Measurements from ENCODE around the gene EFCAB6.

EFCAB6 gene

DNA sequence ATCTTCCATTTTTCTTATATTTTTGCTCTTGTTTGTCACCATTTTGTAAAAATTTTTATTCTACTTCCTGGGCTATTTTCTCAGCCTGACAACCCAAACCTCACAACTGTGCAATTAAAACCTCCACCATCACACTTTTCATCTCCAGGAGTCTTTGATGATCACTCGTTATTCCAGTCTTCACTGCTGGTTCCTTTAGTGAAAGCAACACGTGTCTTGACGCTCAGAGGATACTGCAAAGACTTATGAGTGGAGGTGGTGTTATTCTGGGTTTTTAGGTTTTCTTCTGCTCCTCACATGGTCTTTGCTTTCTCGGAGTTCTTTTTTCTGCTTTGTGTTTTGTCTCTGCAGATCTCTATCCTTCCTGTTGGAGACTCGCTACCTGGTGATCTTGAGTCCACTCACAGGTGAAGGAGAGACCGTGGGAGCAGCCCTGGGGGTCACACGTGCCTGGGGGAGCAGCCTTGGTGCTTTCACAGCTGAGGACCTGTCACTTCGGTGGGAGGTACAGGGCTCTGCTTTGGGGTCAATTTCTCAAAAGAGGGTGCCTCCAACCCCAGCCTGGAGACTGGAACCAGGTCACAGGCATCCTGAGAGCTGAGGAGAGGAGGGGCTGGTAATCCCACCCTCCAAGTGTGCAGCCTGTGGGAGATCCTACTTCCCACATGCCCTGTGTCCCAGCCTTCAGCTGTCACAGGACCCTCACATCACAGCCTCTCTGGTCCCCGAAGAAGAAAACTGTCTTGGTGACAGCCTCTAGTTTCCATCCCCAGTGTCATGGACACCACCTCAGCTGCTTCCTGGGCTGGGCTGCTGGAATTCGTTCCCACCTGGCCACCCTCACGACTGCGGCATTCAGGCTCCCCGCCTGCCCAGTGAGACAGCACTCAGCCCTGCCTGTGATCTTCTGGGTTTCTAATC lies 39.2 kb upstream of the EFCAB6 start:
- no peak overlapping the region for H3K23ac ChIP-seq (ENCODE audit: low read depth, low read length, poor library complexity)
- no peak overlapping the region for H3K18ac ChIP-seq (ENCODE audit: low read length)
- peaks cover 0 to 6% of the 10 kb centered on the region in 2 donors for H3K4me1 ChIP-seq (ENCODE audit: control insufficient read depth in 2 of 2, insufficient read depth in 1 of 2, low read depth in 1 of 2, low read length in 2 of 2)
- H2BK120ac ChIP-seq (ENCODE audit: low read depth, low read length): no peak overlapping the region
- H3K27ac ChIP-seq (replicated peaks; ENCODE audit: low read length): no peak overlapping the region
- no peak overlapping the region for H2BK15ac ChIP-seq (ENCODE audit: low read length)
- H4K8ac ChIP-seq (ENCODE audit: low read depth, low read length): no peak overlapping the region
- no peak overlapping the region for H3K14ac ChIP-seq (ENCODE audit: low read length)
- H2AFZ ChIP-seq (ENCODE audit: low read length): no peak overlapping the region
- H2AK5ac ChIP-seq (ENCODE audit: low read depth, low read length): no peak overlapping the region
- H3K4ac ChIP-seq (ENCODE audit: low read length): no peak overlapping the region
- H2BK5ac ChIP-seq (ENCODE audit: low read length): no peak overlapping the region
- no peaks in the 10 kb centered on the region for H3K36me3 ChIP-seq (replicated peaks in 1 of 2; ENCODE audit: control insufficient read depth in 2 of 2, insufficient read depth in 2 of 2, low read length in 2 of 2)
- H3K79me1 ChIP-seq (ENCODE audit: low read depth, low read length): peaks cover 8% of the 10 kb centered on the region
- H3K9ac ChIP-seq (ENCODE audit: low read depth, low read length, poor library complexity): peak overlapping the region; percentile 75
- H2BK12ac ChIP-seq (ENCODE audit: low read length): no peak overlapping the region
- DNase-seq (ENCODE audit: low spot score): no peak
- H4K91ac ChIP-seq (ENCODE audit: low read depth, low read length, poor library complexity): no peak overlapping the region
- WGBS, 2 donors (ENCODE audit: extremely low coverage in 2 of 2, insufficient read length in 2 of 2, insufficient replicate concordance in 1 of 2): no CpG with 5 or more reads among the region's 13 CpGs
- peaks cover 0 to 4% of the 10 kb centered on the region in 2 donors for H3K9me3 ChIP-seq (replicated peaks in 1 of 2; ENCODE audit: control insufficient read depth in 2 of 2, insufficient read depth in 1 of 2, low read depth in 1 of 2, low read length in 2 of 2)
- H3K4me3 ChIP-seq (ENCODE audit: low read length in 2 of 2): no peak overlapping the region
- no peaks in the 10 kb centered on the region for H3K27me3 ChIP-seq (ENCODE audit: control insufficient read depth in 3 of 3, insufficient read depth in 3 of 3, low read depth in 1 of 3, low read length in 3 of 3)
- H3K4me2 ChIP-seq (ENCODE audit: insufficient read depth, low read length, poor library complexity, severe bottlenecking): no peak overlapping the region

- Histone ChIP-seq H3K4ac (ENCODE audit: low read length) (no peak overlapping the region), H3K36me3 (replicated peaks in 1 of 2; ENCODE audit: control insufficient read depth in 2 of 2, insufficient read depth in 2 of 2, low read length in 2 of 2) (no peaks in the 10 kb centered on the region), H3K23ac (ENCODE audit: low read depth, low read length, poor library complexity) (no peak overlapping the region), H3K9ac (ENCODE audit: low read depth, low read length, poor library complexity) (no peak overlapping the region), H3K18ac (ENCODE audit: low read length) (no peak overlapping the region), H2AK5ac (ENCODE audit: low read depth, low read length) (no peak overlapping the region), H3K27me3 (ENCODE audit: control insufficient read depth in 3 of 3, insufficient read depth in 3 of 3, low read depth in 1 of 3, low read length in 3 of 3) (no peaks in the 10 kb centered on the region), H3K4me1 (ENCODE audit: control insufficient read depth in 2 of 2, insufficient read depth in 1 of 2, low read depth in 1 of 2, low read length in 2 of 2) (peaks cover 0 to 8% of the 10 kb centered on the region in 2 donors), H3K4me3 (ENCODE audit: low read length in 2 of 2) (no peak overlapping the region), H3K79me1 (ENCODE audit: low read depth, low read length) (peaks cover 8% of the 10 kb centered on the region), H3K27ac (replicated peaks; ENCODE audit: low read length) (no peak overlapping the region), H4K8ac (ENCODE audit: low read depth, low read length) (no peak overlapping the region), H3K4me2 (ENCODE audit: insufficient read depth, low read length, poor library complexity, severe bottlenecking) (no peak overlapping the region), H2AFZ (ENCODE audit: low read length) (no peak overlapping the region), H2BK5ac (ENCODE audit: low read length) (no peak overlapping the region), H3K14ac (ENCODE audit: low read length) (peak overlapping the region; percentile 91), H3K9me3 (replicated peaks in 1 of 2; ENCODE audit: control insufficient read depth in 2 of 2, insufficient read depth in 1 of 2, low read depth in 1 of 2, low read length in 2 of 2) (peaks cover 0 to 4% of the 10 kb centered on the region in 2 donors), H2BK120ac (ENCODE audit: low read depth, low read length) (no peak overlapping the region), H4K91ac (ENCODE audit: low read depth, low read length, poor library complexity) (no peak overlapping the region), H2BK12ac (ENCODE audit: low read length) (no peak overlapping the region), H2BK15ac (ENCODE audit: low read length) (no peak overlapping the region)
- no CpG with 5 or more reads among the region's 12 CpGs for WGBS, 2 donors (ENCODE audit: extremely low coverage in 2 of 2, insufficient read length in 2 of 2, insufficient replicate concordance in 1 of 2)
- DNase-seq (ENCODE audit: low spot score): no peak
Observed at GRCh38 chr22:43850529-43850928, 38.4 kb upstream of the EFCAB6 start.

GRCh38 chr22:43849731-43850130 lies 37.6 kb upstream of the EFCAB6 start:
- Histone ChIP-seq H3K4ac (ENCODE audit: low read length) (no peak overlapping the region), H2BK120ac (ENCODE audit: low read depth, low read length) (no peak overlapping the region), H3K23ac (ENCODE audit: low read depth, low read length, poor library complexity) (no peak overlapping the region), H3K27me3 (ENCODE audit: control insufficient read depth in 3 of 3, insufficient read depth in 3 of 3, low read depth in 1 of 3, low read length in 3 of 3) (no peaks in the 10 kb centered on the region), H4K8ac (ENCODE audit: low read depth, low read length) (no peak overlapping the region), H2BK12ac (ENCODE audit: low read length) (no peak overlapping the region), H4K91ac (ENCODE audit: low read depth, low read length, poor library complexity) (no peak overlapping the region), H2AK5ac (ENCODE audit: low read depth, low read length) (no peak overlapping the region), H3K18ac (ENCODE audit: low read length) (no peak overlapping the region), H2BK5ac (ENCODE audit: low read length) (no peak overlapping the region), H3K9ac (ENCODE audit: low read depth, low read length, poor library complexity) (no peak overlapping the region), H3K9me3 (replicated peaks in 1 of 2; ENCODE audit: control insufficient read depth in 2 of 2, insufficient read depth in 1 of 2, low read depth in 1 of 2, low read length in 2 of 2) (peaks cover 0 to 4% of the 10 kb centered on the region in 2 donors), H3K36me3 (replicated peaks in 1 of 2; ENCODE audit: control insufficient read depth in 2 of 2, insufficient read depth in 2 of 2, low read length in 2 of 2) (no peaks in the 10 kb centered on the region), H3K14ac (ENCODE audit: low read length) (no peak overlapping the region), H3K79me1 (ENCODE audit: low read depth, low read length) (peaks cover 12% of the 10 kb centered on the region), H3K27ac (replicated peaks; ENCODE audit: low read length) (no peak overlapping the region), H3K4me1 (ENCODE audit: control insufficient read depth in 2 of 2, insufficient read depth in 1 of 2, low read depth in 1 of 2, low read length in 2 of 2) (peaks cover 0 to 8% of the 10 kb centered on the region in 2 donors), H2AFZ (ENCODE audit: low read length) (no peak overlapping the region), H2BK15ac (ENCODE audit: low read length) (no peak overlapping the region), H3K4me2 (ENCODE audit: insufficient read depth, low read length, poor library complexity, severe bottlenecking) (no peak overlapping the region), H3K4me3 (ENCODE audit: low read length in 2 of 2) (no peak overlapping the region)
- no peak for DNase-seq (ENCODE audit: low spot score)
- no CpG with 5 or more reads among the region's 13 CpGs for WGBS, 2 donors (ENCODE audit: extremely low coverage in 2 of 2, insufficient read length in 2 of 2, insufficient replicate concordance in 1 of 2)

GRCh38 chr22:43848366-43849171 lies 36.5 kb upstream of the EFCAB6 start:
- Histone ChIP-seq H3K9ac (ENCODE audit: low read depth, low read length, poor library complexity) (peak overlapping the region; percentile 68), H2BK5ac (ENCODE audit: low read length) (no peak overlapping the region), H4K8ac (ENCODE audit: low read depth, low read length) (no peak overlapping the region), H3K79me1 (ENCODE audit: low read depth, low read length) (peaks cover 12% of the 10 kb centered on the region), H3K23ac (ENCODE audit: low read depth, low read length, poor library complexity) (peak overlapping the region; percentile 45), H2BK15ac (ENCODE audit: low read length) (no peak overlapping the region), H3K4me3 (ENCODE audit: low read length in 2 of 2) (no peak overlapping the region), H3K27ac (replicated peaks; ENCODE audit: low read length) (no peak overlapping the region), H2AK5ac (ENCODE audit: low read depth, low read length) (peak overlapping the region; percentile 56), H3K27me3 (ENCODE audit: control insufficient read depth in 3 of 3, insufficient read depth in 3 of 3, low read depth in 1 of 3, low read length in 3 of 3) (no peaks in the 10 kb centered on the region), H2AFZ (ENCODE audit: low read length) (no peak overlapping the region), H4K91ac (ENCODE audit: low read depth, low read length, poor library complexity) (no peak overlapping the region), H3K9me3 (replicated peaks in 1 of 2; ENCODE audit: control insufficient read depth in 2 of 2, insufficient read depth in 1 of 2, low read depth in 1 of 2, low read length in 2 of 2) (peaks cover 0 to 6% of the 10 kb centered on the region in 2 donors), H3K18ac (ENCODE audit: low read length) (peak overlapping the region; percentile 55), H3K4me1 (ENCODE audit: control insufficient read depth in 2 of 2, insufficient read depth in 1 of 2, low read depth in 1 of 2, low read length in 2 of 2) (peaks cover 0 to 5% of the 10 kb centered on the region in 2 donors), H2BK12ac (ENCODE audit: low read length) (peak overlapping the region; percentile 43), H3K36me3 (replicated peaks in 1 of 2; ENCODE audit: control insufficient read depth in 2 of 2, insufficient read depth in 2 of 2, low read length in 2 of 2) (no peaks in the 10 kb centered on the region), H3K4me2 (ENCODE audit: insufficient read depth, low read length, poor library complexity, severe bottlenecking) (no peak overlapping the region), H3K4ac (ENCODE audit: low read length) (no peak overlapping the region), H2BK120ac (ENCODE audit: low read depth, low read length) (no peak overlapping the region), H3K14ac (ENCODE audit: low read length) (no peak overlapping the region)
- WGBS, 2 donors (ENCODE audit: extremely low coverage in 2 of 2, insufficient read length in 2 of 2, insufficient replicate concordance in 1 of 2): no CpG with 5 or more reads among the region's 16 CpGs
- no peak for DNase-seq (ENCODE audit: low spot score)

Data from neuronal stem cell (in vitro differentiated cells).